Measurements from ENCODE around the gene GPR150. TPM values are rescaled to one million over a fixed set of nuclear protein-coding genes. Genes with fewer than 3 reads are reported as not detected.

Gene GPR150
- total RNA-seq, 2 experiments from 2014 or later, result 0.60 to 0.75 TPM

DNA sequence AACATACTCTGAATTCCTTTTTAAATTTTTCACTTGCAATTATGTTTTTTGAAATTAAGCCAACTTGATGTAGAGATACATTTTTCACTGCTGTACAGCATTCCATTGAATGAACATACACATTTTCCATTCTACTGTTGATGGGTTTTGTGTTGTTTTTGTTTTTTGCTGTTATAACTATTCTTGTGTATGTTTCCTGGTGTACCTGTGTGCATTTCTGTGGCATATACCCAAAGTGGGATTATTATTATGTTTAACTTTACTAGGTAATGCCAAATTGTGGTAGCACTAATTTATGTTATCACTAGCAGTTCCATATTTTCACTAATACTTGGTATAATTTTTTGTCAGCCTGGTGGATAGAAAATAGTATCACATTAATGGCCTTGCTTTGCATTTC lies 29.4 kb downstream of the GPR150 start:
- Histone ChIP-seq H3K36me3 (ENCODE audit: insufficient read depth, low read length) (peaks cover 7% of the 10 kb centered on the region), H3K4me3 (ENCODE audit: low read length) (no peak overlapping the region), H3K27ac (ENCODE audit: low read depth in 1 of 2, low read length in 2 of 2) (no peak overlapping the region), H3K9me3 (ENCODE audit: control insufficient read depth in 1 of 2, insufficient read depth in 1 of 2, low read length in 2 of 2) (no peaks in the 10 kb centered on the region), H3K4me1 (ENCODE audit: insufficient read depth, low read length) (peaks cover 12% of the 10 kb centered on the region), H3K27me3 (ENCODE audit: control insufficient read depth in 1 of 2, insufficient read depth in 2 of 2, low read length in 2 of 2) (no peaks in the 10 kb centered on the region)
- Mint-ChIP-seq H3K36me3 (ENCODE audit: low read depth) (peaks cover 25% of the 10 kb centered on the region), H3K27me3 (no peaks in the 10 kb centered on the region), H3K4me1 (ENCODE audit: low read depth) (peaks cover 47% of the 10 kb centered on the region), H3K9me3 (no peaks in the 10 kb centered on the region), H3K4me3 (peak overlapping the region; percentile 3), H3K27ac (no peak overlapping the region)
- CTCF ChIA-PET, result interaction anchor here (0.7 kb wide), 1 partner anchor 14 kb away, joined by 4 read pairs; no protein-coding TSS in a partner anchor
- POLR2A ChIA-PET, result interaction anchor here (0.7 kb wide), 1 partner anchor 86 kb away, joined by 3 read pairs; no protein-coding TSS in a partner anchor
- intact Hi-C loops (cut with DNase I, micrococcal nuclease), result loop anchor here (5.0 kb wide), 4 partner anchors 97 to 688 kb away; partner anchors contain the start of genes ELL2 (in 1 of the 2), GLRX (in 1 of the 2) and SKIC3 (in 1 of the 2)
- no peak for ATAC-seq (ENCODE audit: poor library complexity)
- DNase-seq, result no peak
- TF ChIP-seq, protein P1, sequence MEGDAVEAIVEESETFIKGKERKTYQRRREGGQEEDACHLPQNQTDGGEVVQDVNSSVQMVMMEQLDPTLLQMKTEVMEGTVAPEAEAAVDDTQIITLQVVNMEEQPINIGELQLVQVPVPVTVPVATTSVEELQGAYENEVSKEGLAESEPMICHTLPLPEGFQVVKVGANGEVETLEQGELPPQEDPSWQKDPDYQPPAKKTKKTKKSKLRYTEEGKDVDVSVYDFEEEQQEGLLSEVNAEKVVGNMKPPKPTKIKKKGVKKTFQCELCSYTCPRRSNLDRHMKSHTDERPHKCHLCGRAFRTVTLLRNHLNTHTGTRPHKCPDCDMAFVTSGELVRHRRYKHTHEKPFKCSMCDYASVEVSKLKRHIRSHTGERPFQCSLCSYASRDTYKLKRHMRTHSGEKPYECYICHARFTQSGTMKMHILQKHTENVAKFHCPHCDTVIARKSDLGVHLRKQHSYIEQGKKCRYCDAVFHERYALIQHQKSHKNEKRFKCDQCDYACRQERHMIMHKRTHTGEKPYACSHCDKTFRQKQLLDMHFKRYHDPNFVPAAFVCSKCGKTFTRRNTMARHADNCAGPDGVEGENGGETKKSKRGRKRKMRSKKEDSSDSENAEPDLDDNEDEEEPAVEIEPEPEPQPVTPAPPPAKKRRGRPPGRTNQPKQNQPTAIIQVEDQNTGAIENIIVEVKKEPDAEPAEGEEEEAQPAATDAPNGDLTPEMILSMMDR (IDR thresholded peaks at IDR 0.05), result no peak

DNA sequence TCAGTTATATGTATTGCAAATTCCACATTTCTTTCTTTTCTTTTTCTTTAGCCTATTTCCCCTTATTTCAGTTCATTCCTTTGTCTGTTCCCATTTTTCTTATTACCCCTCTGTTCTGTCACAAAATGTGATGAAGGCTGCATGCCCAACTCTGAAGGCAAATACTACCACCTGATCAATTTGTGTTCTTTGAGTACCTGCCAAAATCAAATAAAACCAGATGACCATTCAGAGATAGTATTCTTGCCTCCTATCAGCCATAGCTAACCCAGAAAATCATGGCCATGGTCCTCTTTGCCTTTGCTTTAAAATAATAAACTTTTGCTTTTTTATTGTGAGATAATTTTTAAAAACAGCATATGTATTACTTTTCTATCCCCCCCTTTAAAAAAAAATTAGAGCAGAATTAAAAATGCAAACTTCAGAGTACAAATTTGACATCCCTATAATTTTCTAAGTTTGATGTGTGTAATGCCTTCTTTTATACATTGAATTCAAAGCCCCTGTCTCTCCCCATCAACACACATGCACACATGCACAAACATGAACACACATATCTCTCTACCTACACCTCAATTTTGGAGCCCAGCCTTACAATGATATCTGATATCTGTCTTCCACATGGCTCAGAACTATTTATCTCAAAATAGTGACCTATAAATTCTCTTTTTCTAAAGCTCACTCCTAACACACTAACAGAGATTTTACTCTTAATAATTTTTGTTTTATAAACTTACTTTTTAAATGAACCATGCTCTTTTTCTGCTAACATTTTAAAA lies 30.1 kb downstream of the GPR150 start:
- Mint-ChIP-seq H3K27ac (no peak overlapping the region), H3K4me3 (peak overlapping the region; percentile 43), H3K4me1 (ENCODE audit: low read depth) (peaks cover 41% of the 10 kb centered on the region), H3K36me3 (ENCODE audit: low read depth) (peaks cover 33% of the 10 kb centered on the region), H3K27me3 (no peaks in the 10 kb centered on the region), H3K9me3 (no peaks in the 10 kb centered on the region)
- intact Hi-C loops (cut with DNase I, micrococcal nuclease), result loop anchor here (5.0 kb wide), 4 partner anchors 98 to 687 kb away; partner anchors contain the start of genes ELL2 (in 1 of the 2), GLRX (in 1 of the 2) and SKIC3 (in 1 of the 2)
- Histone ChIP-seq H3K9me3 (ENCODE audit: control insufficient read depth in 1 of 2, insufficient read depth in 1 of 2, low read length in 2 of 2) (no peaks in the 10 kb centered on the region), H3K27me3 (ENCODE audit: control insufficient read depth in 1 of 2, insufficient read depth in 2 of 2, low read length in 2 of 2) (no peaks in the 10 kb centered on the region), H3K36me3 (ENCODE audit: insufficient read depth, low read length) (peaks cover 7% of the 10 kb centered on the region), H3K4me3 (ENCODE audit: low read length) (no peak overlapping the region), H3K4me1 (ENCODE audit: insufficient read depth, low read length) (peaks cover 11% of the 10 kb centered on the region), H3K27ac (ENCODE audit: low read depth in 1 of 2, low read length in 2 of 2) (no peak overlapping the region)
- ChIA-PET CTCF (no interaction called here), POLR2A (interaction anchor here (0.7 kb wide), 1 partner anchor 87 kb away, joined by 3 read pairs; no protein-coding TSS in a partner anchor)
- ATAC-seq (ENCODE audit: poor library complexity) (no peak), DNase-seq (no peak)
- TF ChIP-seq, protein P1 (IDR thresholded peaks at IDR 0.05), result no peak

DNA sequence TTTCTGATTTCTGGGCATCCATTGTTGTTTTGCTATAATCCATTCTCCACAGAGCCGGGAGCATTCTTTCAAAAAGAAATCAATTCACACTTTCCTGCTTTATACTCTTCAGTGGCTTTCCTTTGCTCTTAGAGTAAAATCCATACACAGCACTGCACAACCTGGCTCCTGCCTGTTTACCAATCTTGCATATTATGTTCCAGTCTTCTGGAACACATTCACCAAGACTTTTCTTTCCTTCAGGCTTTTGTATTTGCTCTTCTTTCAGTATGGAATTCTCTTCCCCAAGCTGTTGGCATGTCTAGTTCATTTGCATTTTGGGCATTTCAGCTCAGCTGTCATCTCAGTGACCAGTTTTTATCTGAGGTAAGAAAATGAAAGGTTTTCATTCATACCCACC lies 33.0 kb downstream of the GPR150 start:
- H3K9me3 ChIP-seq (ENCODE audit: control insufficient read depth in 1 of 2, insufficient read depth in 1 of 2, low read length in 2 of 2), result no peaks in the 10 kb centered on the region
- ATAC-seq (ENCODE audit: poor library complexity) (no peak), DNase-seq (no peak)
- intact Hi-C loops (cut with DNase I, micrococcal nuclease), result no loop called here
- Mint-ChIP-seq H3K27me3 (no peaks in the 10 kb centered on the region), H3K4me1 (ENCODE audit: low read depth) (peaks cover 17% of the 10 kb centered on the region), H3K36me3 (ENCODE audit: low read depth) (peaks cover 60% of the 10 kb centered on the region), H3K9me3 (no peaks in the 10 kb centered on the region), H3K4me3 (no peak overlapping the region), H3K27ac (no peak overlapping the region)
- TF ChIP-seq, protein P1 (IDR thresholded peaks at IDR 0.05), result no peak
- no peaks in the 10 kb centered on the region for H3K4me1 ChIP-seq (ENCODE audit: insufficient read depth, low read length)
- peaks cover 7% of the 10 kb centered on the region for H3K36me3 ChIP-seq (ENCODE audit: insufficient read depth, low read length)
- ChIA-PET CTCF (interaction anchor here (1.6 kb wide), 1 partner anchor 11 kb away, joined by 5 read pairs; no protein-coding TSS in a partner anchor), POLR2A (no interaction called here)
- no peaks in the 10 kb centered on the region for H3K27me3 ChIP-seq (ENCODE audit: control insufficient read depth in 1 of 2, insufficient read depth in 2 of 2, low read length in 2 of 2)
- H3K4me3 ChIP-seq (ENCODE audit: low read length), result no peak overlapping the region
- no peak overlapping the region for H3K27ac ChIP-seq (ENCODE audit: low read depth in 1 of 2, low read length in 2 of 2)
